Subcutaneous abdominal adipose tissue (tissue), 5 donors: ENCODE data around the gene EHBP1.

Source experiments
- H3K27ac ChIP-seq: one replicate; pipeline ENCODE4 v1.7.0; 2013; ENCODE audit warnings: low read depth, mild to moderate bottlenecking, inconsistent platforms, low read length, moderate library complexity
- H3K27me3 ChIP-seq, 5 donors: one replicate each; pipeline ENCODE4 v1.7.0; 2013; ENCODE audit warnings: low read length in 5 of 5, inconsistent platforms in 1 of 5; ENCODE audit not compliant: control insufficient read depth in 5 of 5, insufficient read depth in 4 of 5
- H3K36me3 ChIP-seq, 5 donors: one replicate each; pipeline ENCODE4 v1.7.0; 2013; ENCODE audit warnings: low read length in 5 of 5; ENCODE audit not compliant: control insufficient read depth in 5 of 5, insufficient read depth in 5 of 5
- H3K4me1 ChIP-seq, 5 donors: one replicate each; pipeline ENCODE4 v1.7.0; 2013; ENCODE audit warnings: low read length in 5 of 5, mild to moderate bottlenecking in 3 of 5, moderate library complexity in 1 of 5; ENCODE audit not compliant: control insufficient read depth in 5 of 5, insufficient read depth in 5 of 5
- H3K4me3 ChIP-seq, 5 donors: one replicate each; pipeline ENCODE4 v1.7.0; 2013; ENCODE audit warnings: low read length in 5 of 5, low read depth in 1 of 5
- H3K9ac ChIP-seq, 5 donors: one replicate each; pipeline ENCODE4 v1.7.0; 2013; ENCODE audit warnings: low read length in 5 of 5, mild to moderate bottlenecking in 4 of 5, moderate library complexity in 3 of 5
- H3K9me3 ChIP-seq, 5 donors: one replicate each; pipeline ENCODE4 v1.7.0; 2013; ENCODE audit warnings: low read length in 5 of 5; ENCODE audit not compliant: control insufficient read depth in 5 of 5
- donor health status: healthy.
- donor health status: healthy.
- donor health status: healthy.
- donor health status: healthy.
- donor health status: healthy.

Gene EHBP1

GRCh38 chr2:62765619-62766376 is 60.3 kb downstream of the EHBP1 start:
- Histone ChIP-seq H3K4me1 (peaks cover 0 to 14% (median 0%) of the 10 kb centered on the region in 5 donors), H3K36me3 (no peaks in the 10 kb centered on the region), H3K9ac (no peak overlapping the region), H3K27me3 (no peaks in the 10 kb centered on the region), H3K27ac (peak overlapping the region; percentile 32), H3K4me3 (no peak overlapping the region), H3K9me3 (no peaks in the 10 kb centered on the region)

- Histone ChIP-seq H3K36me3 (no peaks in the 10 kb centered on the region), H3K4me1 (peaks cover 0 to 6% (median 0%) of the 10 kb centered on the region in 5 donors), H3K27ac (no peak overlapping the region)
These were observed 63.1 kb downstream of the EHBP1 start for GRCh38 chr2:62768615-62769014.

GRCh38 chr2:62770629-62771028 is 65.1 kb downstream of the EHBP1 start:
- H3K4me1 ChIP-seq = peaks cover 0 to 9% (median 0%) of the 10 kb centered on the region in 5 donors
- H3K9me3 ChIP-seq = no peaks in the 10 kb centered on the region
- H3K36me3 ChIP-seq = no peaks in the 10 kb centered on the region
- no peak overlapping the region for H3K9ac ChIP-seq
- H3K27me3 ChIP-seq = no peaks in the 10 kb centered on the region
- no peak overlapping the region for H3K27ac ChIP-seq
- H3K4me3 ChIP-seq = no peak overlapping the region

More at GRCh38 chr2:62768615-62769014, 63.1 kb downstream of the EHBP1 start:
- Histone ChIP-seq H3K4me3 (no peak overlapping the region), H3K9ac (no peak overlapping the region), H3K9me3 (no peaks in the 10 kb centered on the region), H3K27me3 (no peaks in the 10 kb centered on the region)

GRCh38 chr2:62774555-62775366 is 69.2 kb downstream of the EHBP1 start:
- H3K9ac ChIP-seq = no peak overlapping the region
- H3K9me3 ChIP-seq = no peaks in the 10 kb centered on the region
- H3K27ac ChIP-seq = peak overlapping the region; percentile 68
- no peaks in the 10 kb centered on the region for H3K36me3 ChIP-seq
- H3K4me1 ChIP-seq = peaks cover 0 to 7% (median 0%) of the 10 kb centered on the region in 5 donors
- H3K4me3 ChIP-seq = no peak overlapping the region
- no peaks in the 10 kb centered on the region for H3K27me3 ChIP-seq

- Histone ChIP-seq H3K27me3 (no peaks in the 10 kb centered on the region), H3K4me3 (no peak overlapping the region), H3K9ac (no peak overlapping the region), H3K4me1 (peaks cover 0 to 7% (median 0%) of the 10 kb centered on the region in 5 donors), H3K27ac (peak overlapping the region; percentile 68), H3K9me3 (no peaks in the 10 kb centered on the region), H3K36me3 (no peaks in the 10 kb centered on the region)
These were observed 69.8 kb downstream of the EHBP1 start for GRCh38 chr2:62775367-62775668.

- Histone ChIP-seq H3K9ac (peak overlapping the region in 1 of 5 donors; percentile 32), H3K27me3 (no peaks in the 10 kb centered on the region), H3K4me3 (no peak overlapping the region), H3K4me1 (peaks cover 0 to 32% (median 23%) of the 10 kb centered on the region in 5 donors), H3K27ac (no peak overlapping the region), H3K36me3 (no peaks in the 10 kb centered on the region), H3K9me3 (peaks cover 0 to 3% (median 0%) of the 10 kb centered on the region in 5 donors)
These were observed 78.2 kb downstream of the EHBP1 start for GRCh38 chr2:62783679-62784078.

GRCh38 chr2:62784341-62784740 is 78.8 kb downstream of the EHBP1 start:
- Histone ChIP-seq H3K27ac (peak overlapping the region; percentile 65), H3K27me3 (no peaks in the 10 kb centered on the region), H3K4me3 (no peak overlapping the region), H3K36me3 (no peaks in the 10 kb centered on the region), H3K9me3 (peaks cover 0 to 3% (median 0%) of the 10 kb centered on the region in 5 donors), H3K4me1 (peaks cover 0 to 39% (median 24%) of the 10 kb centered on the region in 5 donors), H3K9ac (peak overlapping the region in 1 of 5 donors; percentile 19)

GRCh38 chr2:62785216-62785615 is 79.7 kb downstream of the EHBP1 start:
- H3K9ac ChIP-seq = no peak overlapping the region
- H3K27me3 ChIP-seq = no peaks in the 10 kb centered on the region
- peaks cover 0 to 3% (median 0%) of the 10 kb centered on the region in 5 donors for H3K9me3 ChIP-seq
- H3K36me3 ChIP-seq = no peaks in the 10 kb centered on the region
- H3K4me3 ChIP-seq = no peak overlapping the region
- no peak overlapping the region for H3K27ac ChIP-seq
- H3K4me1 ChIP-seq = peaks cover 0 to 48% (median 32%) of the 10 kb centered on the region in 5 donors

- H3K9ac ChIP-seq = no peak overlapping the region
- peaks cover 0 to 3% (median 0%) of the 10 kb centered on the region in 5 donors for H3K9me3 ChIP-seq
- no peaks in the 10 kb centered on the region for H3K27me3 ChIP-seq
- H3K36me3 ChIP-seq = no peaks in the 10 kb centered on the region
- H3K4me1 ChIP-seq = peaks cover 0 to 56% (median 32%) of the 10 kb centered on the region in 5 donors
- H3K4me3 ChIP-seq = no peak overlapping the region
- H3K27ac ChIP-seq = peak overlapping the region; percentile 39
These were observed 80.5 kb downstream of the EHBP1 start for GRCh38 chr2:62785810-62786597.
